Breast epithelium (tissue), 4 donors: Measurements from ENCODE around the gene OSBPL6. TPM values are rescaled to one million over a fixed set of nuclear protein-coding genes. Genes with fewer than 3 reads are reported as not detected.

Experiments used
- DNase-seq, 2 donors: peaks; one replicate each; pipeline ENCODE4 v3.0.0-alpha.2; 2019; ENCODE audit warnings: low spot score in 2 of 2
- H3K27ac ChIP-seq, 2 donors: fragments of 200-600 bp; sonication (generic) in 1 of 2; one replicate each; pipeline ENCODE4 v1.5.1; 2016 to 2019; ENCODE audit warnings: mild to moderate bottlenecking in 1 of 2
- H3K27me3 ChIP-seq, 2 donors: fragments of 200-600 bp; sonication (generic) in 1 of 2; one replicate each; pipeline versions ENCODE4 v1.5.1 to v1.6.0; 2017 to 2019; ENCODE audit warnings: control low read depth in 1 of 2, mild to moderate bottlenecking in 1 of 2
- H3K36me3 ChIP-seq: fragments of 200-600 bp; one replicate; pipeline ENCODE4 v1.5.1; 2019
- H3K4me1 ChIP-seq, 2 donors: fragments of 200-600 bp; sonication (generic); one replicate each; pipeline ENCODE4 v1.5.1; 2016 to 2019; ENCODE audit warnings: control low read depth in 1 of 2
- H3K4me3 ChIP-seq, 3 donors: fragments of 200-600 bp; sonication (generic); 1 replicate in 2 of 3; 2 replicates in 1 of 3; pipeline ENCODE4 v1.5.1; 2016 to 2019; ENCODE audit warnings: mild to moderate bottlenecking in 3 of 3, moderate library complexity in 2 of 3
- H3K9me3 ChIP-seq, 2 donors: fragments of 200-600 bp; sonication (generic) in 1 of 2; one replicate each; pipeline ENCODE4 v1.5.1; 2016 to 2019; ENCODE audit warnings: control low read depth in 1 of 2
- POLR2A ChIP-seq: fragments of 450-650 bp; IDR thresholded peaks from one replicate; pipeline ENCODE4 v1.6.1; 2016; ENCODE audit warnings: antibody characterized with exemption, mild to moderate bottlenecking, moderate library complexity
- POLR2AphosphoS5 ChIP-seq, 3 donors: sonication (generic); formaldehyde crosslinking; IDR thresholded peaks; one replicate each; pipeline ENCODE4 v1.6.1; 2017; ENCODE audit warnings: antibody characterized with exemption in 3 of 3
- intact Hi-C: fragments of 100-400 bp; cut with DNase I; formaldehyde crosslinking; loops from one replicate; pipeline ENCODE4 v1.15.1; 2023; ENCODE audit warnings: low total_unique reads
- total RNA-seq, 3 donors: library from RNA; depleted of rRNA; stranded (reverse); fragments of >200 nt; gene quantifications; one replicate each; pipeline ENCODE4 v1.1.0, GENCODE V29; 2016
- TF ChIP-seq, protein P1 (sequence below), 3 donors: fragments of 450-650 bp; IDR thresholded peaks; one replicate each; pipeline ENCODE4 v1.5.1; 2016 to 2017; ENCODE audit warnings: antibody characterized with exemption in 3 of 3, mild to moderate bottlenecking in 3 of 3, moderate library complexity in 3 of 3

The OSBPL6 gene
- total RNA-seq, 3 donors from 2014 or later, result 1.3 to 4.8 (median 1.8) TPM

DNA sequence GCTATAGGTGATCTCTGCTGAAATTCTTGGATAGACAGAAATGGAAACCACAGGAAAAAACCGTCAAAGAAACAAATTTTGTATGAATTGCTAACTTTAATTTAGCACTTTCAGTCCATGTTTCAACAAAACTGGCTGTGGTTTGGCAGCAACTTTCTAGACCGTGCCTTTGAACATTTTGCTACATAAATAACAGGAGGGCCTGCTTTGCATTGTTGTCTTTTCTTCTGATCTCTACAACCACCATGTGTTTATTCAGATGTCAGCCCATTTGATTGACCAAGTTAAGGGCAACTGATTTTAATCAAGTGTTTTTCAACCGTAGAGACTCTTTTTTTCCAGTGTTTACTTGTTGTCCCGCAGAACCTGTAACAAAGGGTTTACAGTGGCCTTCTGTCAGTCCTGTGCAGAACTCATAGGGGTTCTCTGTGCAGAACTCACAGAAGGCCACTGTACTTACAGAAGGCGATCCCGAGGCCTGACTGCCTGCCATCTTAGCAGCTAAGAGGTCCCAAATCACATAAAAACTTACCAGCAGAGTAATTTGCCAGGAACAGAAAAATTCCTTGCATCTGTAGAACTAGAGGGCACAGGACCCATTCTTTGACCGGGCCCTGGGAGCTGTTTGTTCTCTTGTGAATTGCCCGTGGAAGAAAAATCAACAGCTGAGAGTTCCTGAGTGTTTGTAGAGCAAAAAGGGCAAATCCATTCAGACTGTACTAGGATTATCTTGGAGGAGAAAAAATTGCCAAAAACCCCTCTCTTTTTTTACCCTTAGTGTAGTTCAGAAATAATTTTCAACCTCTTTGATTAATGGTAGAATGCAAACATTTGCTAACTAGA is 136.1 kb downstream of the OSBPL6 start:
- intact Hi-C loops, result no loop called here
- Histone ChIP-seq H3K36me3 (no peaks in the 10 kb centered on the region), H3K4me3 (no peak overlapping the region), H3K4me1 (no peaks in the 10 kb centered on the region), H3K27ac (no peak overlapping the region), H3K27me3 (no peaks in the 10 kb centered on the region), H3K9me3 (no peaks in the 10 kb centered on the region)
- DNase-seq, result no peak
- TF ChIP-seq, protein P1, sequence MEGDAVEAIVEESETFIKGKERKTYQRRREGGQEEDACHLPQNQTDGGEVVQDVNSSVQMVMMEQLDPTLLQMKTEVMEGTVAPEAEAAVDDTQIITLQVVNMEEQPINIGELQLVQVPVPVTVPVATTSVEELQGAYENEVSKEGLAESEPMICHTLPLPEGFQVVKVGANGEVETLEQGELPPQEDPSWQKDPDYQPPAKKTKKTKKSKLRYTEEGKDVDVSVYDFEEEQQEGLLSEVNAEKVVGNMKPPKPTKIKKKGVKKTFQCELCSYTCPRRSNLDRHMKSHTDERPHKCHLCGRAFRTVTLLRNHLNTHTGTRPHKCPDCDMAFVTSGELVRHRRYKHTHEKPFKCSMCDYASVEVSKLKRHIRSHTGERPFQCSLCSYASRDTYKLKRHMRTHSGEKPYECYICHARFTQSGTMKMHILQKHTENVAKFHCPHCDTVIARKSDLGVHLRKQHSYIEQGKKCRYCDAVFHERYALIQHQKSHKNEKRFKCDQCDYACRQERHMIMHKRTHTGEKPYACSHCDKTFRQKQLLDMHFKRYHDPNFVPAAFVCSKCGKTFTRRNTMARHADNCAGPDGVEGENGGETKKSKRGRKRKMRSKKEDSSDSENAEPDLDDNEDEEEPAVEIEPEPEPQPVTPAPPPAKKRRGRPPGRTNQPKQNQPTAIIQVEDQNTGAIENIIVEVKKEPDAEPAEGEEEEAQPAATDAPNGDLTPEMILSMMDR (IDR thresholded peaks at IDR 0.05), result no peak
- TF ChIP-seq POLR2AphosphoS5 (IDR thresholded peaks at IDR 0.05), result no peak
- TF ChIP-seq POLR2A, result no peak

GRCh38 chr2:178331474-178332432 is 137.4 kb downstream of the OSBPL6 start:
- Histone ChIP-seq H3K4me1 (no peaks in the 10 kb centered on the region), H3K27ac (no peak overlapping the region), H3K9me3 (no peaks in the 10 kb centered on the region), H3K27me3 (no peaks in the 10 kb centered on the region), H3K36me3 (no peaks in the 10 kb centered on the region), H3K4me3 (no peak overlapping the region)
- DNase-seq, result no peak
- TF ChIP-seq, protein P1 (IDR thresholded peaks at IDR 0.05), result no peak
- TF ChIP-seq POLR2A, result no peak
- TF ChIP-seq POLR2AphosphoS5 (IDR thresholded peaks at IDR 0.05), result no peak
- intact Hi-C loops, result no loop called here

DNA sequence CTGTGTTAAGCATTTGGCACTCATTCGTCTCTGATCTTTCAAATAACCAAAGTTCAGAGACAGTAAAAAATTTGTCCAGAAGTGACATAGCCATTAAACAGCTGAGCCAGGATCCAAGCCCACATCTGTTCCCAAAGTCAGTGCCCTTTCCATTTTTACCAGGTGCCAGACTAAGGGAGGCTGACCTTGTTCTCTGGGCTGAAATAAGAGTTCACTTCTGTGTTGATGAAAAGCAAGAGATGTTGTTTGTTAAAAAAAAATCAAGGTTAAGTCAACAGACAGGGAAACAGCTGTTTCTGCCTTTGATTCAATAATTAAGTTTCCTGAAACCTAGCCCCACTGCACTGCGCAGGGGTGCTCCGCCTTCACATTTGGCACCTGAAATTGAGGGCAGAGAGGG is 139.5 kb downstream of the OSBPL6 start:
- intact Hi-C loops, result no loop called here
- no peak overlapping the region for H3K27ac ChIP-seq

GRCh38 chr2:178335230-178335629 is 140.9 kb downstream of the OSBPL6 start:
- TF ChIP-seq POLR2AphosphoS5 (IDR thresholded peaks at IDR 0.05), result no peak
- TF ChIP-seq, protein P1 (IDR thresholded peaks at IDR 0.05), result no peak
- no peak for TF ChIP-seq POLR2A
- DNase-seq, result no peak
- H3K27me3 ChIP-seq, result no peaks in the 10 kb centered on the region
- no peak overlapping the region for H3K27ac ChIP-seq
- no peaks in the 10 kb centered on the region for H3K9me3 ChIP-seq
- no peaks in the 10 kb centered on the region for H3K4me1 ChIP-seq
- no peak overlapping the region for H3K4me3 ChIP-seq
- H3K36me3 ChIP-seq, result no peaks in the 10 kb centered on the region
- intact Hi-C loops, result no loop called here

More for the DNA sequence above, 139.5 kb downstream of the OSBPL6 start:
- Histone ChIP-seq H3K4me1 (no peaks in the 10 kb centered on the region), H3K4me3 (no peak overlapping the region), H3K27me3 (no peaks in the 10 kb centered on the region), H3K36me3 (no peaks in the 10 kb centered on the region), H3K9me3 (no peaks in the 10 kb centered on the region)
- DNase-seq, result no peak
- TF ChIP-seq, protein P1 (IDR thresholded peaks at IDR 0.05), result no peak
- TF ChIP-seq POLR2A, result no peak
- TF ChIP-seq POLR2AphosphoS5 (IDR thresholded peaks at IDR 0.05), result no peak
